Naive B cell (primary cell): ENCODE results near the gene EPS15. TPM values are rescaled to one million over a fixed set of nuclear protein-coding genes. Genes with fewer than 3 reads are reported as not detected.
"Not testable (repeated sequence)": the region's sequence is repeated elsewhere in the genome, so short reads cannot be mapped to it uniquely, and the experiment has no call there.

Experiments
- ATAC-seq, 2 donors: fragments of 150-1000 bp; cut with Tn5 transposase; 2 replicates each; pipeline ENCODE4 v1.10.0; 2021; ENCODE audit warnings: low read depth in 2 of 2, mild to moderate bottlenecking in 2 of 2, moderate library complexity in 2 of 2
- DNase-seq: peaks from one replicate; pipeline ENCODE4 v3.0.0; 2022
- H3K27ac Mint-ChIP-seq, 6 donors: one replicate each; pipeline ENCODE4 v1.8.0; 2020 to 2022; ENCODE audit warnings: mild to moderate bottlenecking in 6 of 6, mixed read lengths in 6 of 6, moderate library complexity in 5 of 6, inconsistent platforms in 2 of 6
- H3K27me3 Mint-ChIP-seq, 3 donors: one replicate each; pipeline ENCODE4 v1.8.0; 2021 to 2022; ENCODE audit warnings: mixed read lengths in 3 of 3, mild to moderate bottlenecking in 1 of 3
- H3K36me3 Mint-ChIP-seq, 2 donors: one replicate each; pipeline ENCODE4 v1.8.0; 2020 to 2022; ENCODE audit warnings: mixed read lengths in 2 of 2, inconsistent platforms in 1 of 2, mild to moderate bottlenecking in 1 of 2
- H3K4me1 Mint-ChIP-seq, 3 donors: one replicate each; pipeline ENCODE4 v1.8.0; 2020 to 2022; ENCODE audit warnings: mixed read lengths in 3 of 3, inconsistent platforms in 1 of 3, mild to moderate bottlenecking in 1 of 3, moderate library complexity in 1 of 3
- H3K4me3 Mint-ChIP-seq, 8 donors: one replicate each; pipeline ENCODE4 v1.8.0; 2020 to 2022; ENCODE audit warnings: mild to moderate bottlenecking in 8 of 8, mixed read lengths in 8 of 8, moderate library complexity in 8 of 8, inconsistent platforms in 2 of 8
- H3K9me3 Mint-ChIP-seq, 7 donors: one replicate each; pipeline ENCODE4 v1.8.0; 2020 to 2022; ENCODE audit warnings: mixed read lengths in 7 of 7, mild to moderate bottlenecking in 5 of 7, inconsistent platforms in 2 of 7, moderate library complexity in 1 of 7
- polyA plus RNA-seq, 6 donors: library from polyadenylated mRNA; unstranded; fragments of 300-500 nt; fragmentation: Illumina TruSeq; gene quantifications; one replicate each; pipeline ENCODE4 v1.2.3, GENCODE V29; 2021; ENCODE audit warnings: low read depth in 6 of 6

The EPS15 gene
- polyA plus RNA-seq, 6 donors from 2014 or later: 40.6 to 76.5 (median 67.9) TPM

DNA sequence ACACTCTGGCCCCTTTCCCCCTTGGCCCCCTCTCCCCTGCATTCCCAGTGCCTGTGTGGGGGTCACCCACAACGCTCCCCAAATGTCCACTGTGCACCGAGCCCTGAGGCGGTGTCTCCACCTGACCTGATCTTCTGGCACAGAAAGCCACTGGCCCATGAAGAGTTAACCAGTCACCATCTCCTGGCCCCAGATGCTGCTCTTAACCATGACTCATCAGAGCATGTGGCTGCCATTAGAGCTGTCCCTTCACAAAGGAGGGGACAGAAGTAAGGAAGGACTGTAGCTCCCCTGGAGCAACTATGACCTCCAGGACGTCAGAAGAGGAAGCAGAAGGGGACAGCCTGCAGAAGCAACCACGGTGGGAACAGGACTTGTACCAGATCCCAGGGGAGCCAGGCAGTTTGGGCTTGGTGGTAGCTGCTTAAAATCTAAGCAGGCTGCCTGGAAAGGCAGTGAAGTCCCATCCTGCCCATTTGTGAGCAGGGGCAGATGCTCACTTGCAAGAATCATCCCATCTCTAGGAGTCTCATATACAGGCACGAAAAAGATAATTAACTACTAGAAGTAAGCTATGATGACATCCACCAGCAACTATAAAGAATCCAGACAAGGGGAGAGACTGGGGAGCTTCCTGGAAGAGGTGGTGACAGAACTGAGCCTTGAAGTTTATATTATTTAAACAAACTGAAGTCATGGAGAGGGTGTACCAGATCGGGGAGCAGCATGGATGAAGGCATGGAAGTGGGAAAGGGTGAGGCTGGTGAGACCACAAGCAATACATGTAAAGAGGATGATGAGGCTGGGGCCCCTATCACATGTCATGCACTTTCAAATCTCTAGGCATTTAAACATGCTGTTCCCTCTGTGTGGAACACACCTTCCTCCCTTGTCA is 187.6 kb downstream of the EPS15 start:
- Mint-ChIP-seq H3K9me3 (peaks cover 0 to 2% (median 0%) of the 10 kb centered on the region in 7 donors), H3K4me1 (peaks cover 8 to 13% (median 9%) of the 10 kb centered on the region in 3 donors), H3K27me3 (peaks cover 22 to 34% (median 30%) of the 10 kb centered on the region in 3 donors), H3K36me3 (peaks cover 0 to 8% of the 10 kb centered on the region in 2 donors), H3K27ac (peak overlapping the region in 1 of 6 donors; percentile 86), H3K4me3 (peak overlapping the region; percentile 66 to 88 (median 80))
- no peak for ATAC-seq
- no peak for DNase-seq

DNA sequence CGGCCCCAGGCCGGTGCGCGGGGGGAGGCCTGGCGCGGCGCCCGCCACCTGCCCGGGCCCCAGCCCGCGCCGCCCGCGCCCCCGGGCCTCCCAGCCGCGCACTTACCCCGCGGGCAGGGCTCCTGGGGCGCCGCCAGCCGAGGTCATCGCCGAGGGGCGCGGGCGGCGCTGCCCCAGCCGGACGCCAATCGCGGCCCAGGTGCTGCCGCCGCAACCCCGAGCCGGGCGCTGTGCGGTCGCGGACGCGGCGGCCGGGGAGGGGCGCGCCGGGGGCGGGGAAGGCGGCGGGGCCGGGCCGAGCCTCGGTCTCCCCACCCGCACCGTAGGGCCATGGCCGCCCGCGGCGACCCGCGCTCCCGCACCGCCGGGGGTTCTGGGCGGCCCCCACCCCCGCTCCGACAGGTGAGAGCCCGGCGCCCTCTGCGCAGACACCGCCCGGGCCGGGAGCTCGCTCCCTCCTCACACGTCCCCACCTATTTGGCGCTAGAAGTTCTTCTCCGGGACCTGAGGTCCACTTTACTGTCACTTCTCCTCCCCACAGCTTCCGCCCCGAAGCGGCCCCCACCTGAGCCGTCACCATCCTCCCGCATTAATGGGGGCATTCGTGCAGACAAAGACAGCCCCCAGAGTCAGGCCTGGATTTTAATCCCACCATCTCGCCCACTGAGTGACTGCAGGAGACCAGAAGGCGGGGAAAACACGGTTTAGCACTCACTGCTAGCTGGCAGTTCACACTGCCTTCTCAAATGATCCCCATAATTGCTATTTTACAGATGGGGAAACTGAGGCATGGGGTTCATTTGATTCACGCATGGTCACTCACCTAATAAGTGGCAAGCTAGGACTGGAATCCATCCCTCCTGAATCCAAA is 188.5 kb downstream of the EPS15 start, which contains the start of gene TTC39A:
TSS of gene TTC39A (minus strand) at position 232 of the 871 bp plus-strand sequence. CDS start at position 147, 85 bp downstream.
- peak; percentile 25 to 27 for ATAC-seq
- peak within 1 kb of the TSS; percentile 66 to 90 (median 80) for H3K4me3 Mint-ChIP-seq
- peaks cover 0 to 2% (median 0%) of the 10 kb centered on the region in 7 donors for H3K9me3 Mint-ChIP-seq
- H3K27me3 Mint-ChIP-seq: peaks cover 22 to 43% (median 34%) of the 10 kb centered on the region in 3 donors
- H3K36me3 Mint-ChIP-seq: peaks cover 0 to 8% of the 10 kb centered on the region in 2 donors
- peaks cover 8 to 13% (median 9%) of the 10 kb centered on the region in 3 donors for H3K4me1 Mint-ChIP-seq
- no peak for DNase-seq
- H3K27ac Mint-ChIP-seq: peak within 1 kb of the TSS in 1 of 6 donors; percentile 86

DNA sequence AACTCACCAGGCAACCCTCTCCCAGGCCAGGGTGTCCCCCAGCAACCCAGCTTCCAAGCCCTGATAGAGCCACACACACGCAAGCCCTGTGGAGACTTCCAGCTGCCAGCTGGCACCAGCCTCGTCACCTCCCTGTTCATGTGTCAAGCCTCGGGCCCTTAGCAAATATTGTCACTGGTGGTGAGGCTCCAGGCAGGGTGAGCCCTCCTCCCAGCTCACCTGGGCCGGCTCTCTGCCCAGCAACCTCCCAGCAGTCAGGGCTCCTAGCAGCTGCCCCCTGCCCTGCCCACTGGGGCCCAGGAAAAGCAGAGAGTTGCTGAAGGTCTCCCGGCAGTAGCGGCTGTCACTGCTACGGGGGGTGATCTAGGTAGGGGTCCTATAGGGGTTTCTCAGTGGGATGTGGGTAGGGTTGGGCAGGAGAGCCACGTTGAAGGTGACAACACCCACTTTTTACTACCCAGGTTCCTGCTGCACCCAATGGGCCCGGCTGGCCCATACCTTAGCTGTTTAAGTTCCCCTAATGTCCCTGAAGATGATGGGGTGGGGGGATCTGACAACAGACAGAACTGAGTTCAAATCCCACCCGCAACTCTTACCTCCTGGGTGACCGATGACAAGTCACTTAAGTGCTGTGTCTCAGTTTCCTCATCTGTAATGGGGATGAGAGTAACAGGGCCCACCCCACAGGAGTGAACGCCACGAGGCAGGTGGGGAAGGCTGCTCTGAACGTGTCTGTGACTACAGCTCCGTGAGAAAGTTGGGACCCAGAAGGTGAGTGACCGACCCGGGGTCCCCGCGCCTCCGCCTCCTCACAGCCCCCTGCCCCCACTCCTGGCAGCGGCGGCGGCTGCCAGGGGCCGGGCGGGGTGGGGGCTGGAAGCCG is 189.4 kb downstream of the EPS15 start:
- H3K27ac Mint-ChIP-seq: no peak overlapping the region
- peaks cover 0 to 8% of the 10 kb centered on the region in 2 donors for H3K36me3 Mint-ChIP-seq
- H3K4me1 Mint-ChIP-seq: peaks cover 8 to 13% (median 9%) of the 10 kb centered on the region in 3 donors
- DNase-seq: no peak
- ATAC-seq: no peak
- peaks cover 0 to 2% (median 0%) of the 10 kb centered on the region in 7 donors for H3K9me3 Mint-ChIP-seq
- peak overlapping the region in 7 of 8 donors; percentile 21 to 83 (median 62) for H3K4me3 Mint-ChIP-seq
- H3K27me3 Mint-ChIP-seq: peaks cover 22 to 43% (median 34%) of the 10 kb centered on the region in 3 donors

DNA sequence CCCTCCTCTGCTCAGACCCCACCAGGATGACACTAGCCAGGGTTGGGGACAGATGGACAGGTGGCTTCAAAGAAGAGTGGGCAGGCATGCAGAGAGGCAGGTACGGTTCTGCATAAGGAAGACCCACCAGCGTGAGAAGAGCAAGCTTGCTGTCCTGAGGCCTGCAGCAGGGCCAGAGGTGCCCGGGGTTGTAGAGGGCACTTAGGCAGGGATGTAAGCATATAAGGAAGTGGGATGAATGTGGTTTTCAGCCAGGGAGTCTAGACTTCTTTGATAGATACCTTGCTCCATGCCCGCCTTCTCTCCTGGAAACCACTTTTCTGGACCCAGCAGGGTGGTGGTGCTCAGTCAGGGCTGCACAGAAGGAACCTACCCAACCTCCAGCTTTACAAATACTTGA is 190.1 kb downstream of the EPS15 start:
- Mint-ChIP-seq H3K4me1 (peaks cover 8 to 13% (median 9%) of the 10 kb centered on the region in 3 donors), H3K27me3 (peaks cover 22 to 43% (median 34%) of the 10 kb centered on the region in 3 donors), H3K27ac (no peak overlapping the region), H3K4me3 (peak overlapping the region in 7 of 8 donors; percentile 3 to 83 (median 69)), H3K36me3 (peaks cover 0 to 8% of the 10 kb centered on the region in 2 donors), H3K9me3 (peaks cover 0 to 2% (median 0%) of the 10 kb centered on the region in 7 donors)
- ATAC-seq (no peak), DNase-seq (no peak)

DNA sequence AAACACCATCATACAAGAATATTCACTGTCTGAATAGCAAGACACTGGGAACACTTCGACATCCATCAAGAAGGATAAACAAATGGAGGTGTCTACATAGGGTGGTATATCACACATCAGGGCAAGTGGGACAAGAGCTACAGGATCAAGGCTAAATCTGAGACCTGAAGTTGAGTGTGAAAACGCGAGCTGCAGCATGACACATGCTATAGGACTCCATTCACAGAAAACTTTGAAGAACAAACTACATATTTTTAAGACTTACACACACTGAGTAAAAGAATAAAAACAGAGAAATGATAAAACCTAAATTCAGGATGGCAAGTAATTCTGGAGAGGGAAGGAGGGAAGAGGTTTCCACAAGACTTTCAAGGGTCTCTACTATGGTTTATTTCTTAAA is 190.8 kb downstream of the EPS15 start:
- Mint-ChIP-seq H3K4me1 (peaks cover 8 to 13% (median 9%) of the 10 kb centered on the region in 3 donors), H3K36me3 (peaks cover 0 to 8% of the 10 kb centered on the region in 2 donors), H3K4me3 (peak overlapping the region in 2 of 8 donors; percentile 3 to 21), H3K27ac (peak overlapping the region in 1 of 6 donors; percentile 29), H3K9me3 (peaks cover 0 to 2% (median 0%) of the 10 kb centered on the region in 7 donors), H3K27me3 (peaks cover 22 to 43% (median 34%) of the 10 kb centered on the region in 3 donors)
- no peak for DNase-seq
- ATAC-seq: no peak

DNA sequence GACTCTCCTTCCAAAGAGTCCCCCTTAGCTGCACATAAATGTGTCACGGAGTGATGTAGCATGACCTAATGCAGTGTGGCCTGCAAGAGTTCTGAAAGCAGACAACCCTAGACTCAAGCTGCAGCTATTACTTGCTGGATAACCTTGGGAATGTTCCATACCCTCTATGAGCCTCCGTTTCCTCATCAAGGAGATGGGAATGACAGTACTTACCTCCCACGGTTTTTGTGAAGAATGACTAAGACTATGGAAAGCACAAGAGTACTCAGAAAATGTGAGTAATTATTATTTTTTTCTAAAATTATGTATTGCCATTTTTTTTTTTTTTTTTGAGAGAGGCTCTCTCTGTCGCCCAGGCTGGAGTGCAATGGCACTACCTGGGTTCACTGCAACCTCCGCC is 191.7 kb downstream of the EPS15 start:
- no peak overlapping the region for H3K4me3 Mint-ChIP-seq

DNA sequence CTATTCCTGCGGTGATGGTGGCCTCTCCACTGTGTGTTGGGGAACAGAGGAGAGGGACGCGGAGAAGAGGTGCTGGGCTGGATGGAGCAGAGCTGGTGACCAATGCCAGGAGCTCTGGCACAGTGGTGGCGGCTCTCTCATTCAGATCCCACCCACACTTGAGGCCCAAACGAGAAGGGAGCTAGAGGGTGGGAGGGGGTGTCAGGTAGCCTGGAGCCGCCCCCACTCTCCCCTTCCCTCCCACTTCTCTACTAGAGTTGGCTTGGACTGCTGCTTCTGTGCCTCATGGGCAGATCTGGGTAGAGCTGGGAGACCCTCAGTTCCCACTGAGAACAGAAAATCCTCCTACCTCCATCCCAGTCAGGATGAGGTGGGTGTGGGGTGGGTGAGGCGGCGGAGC is 192.2 kb downstream of the EPS15 start:
- Mint-ChIP-seq H3K27ac (peak overlapping the region in 1 of 6 donors; percentile 41), H3K27me3 (peaks cover 24 to 40% (median 33%) of the 10 kb centered on the region in 3 donors), H3K9me3 (peaks cover 0 to 2% (median 0%) of the 10 kb centered on the region in 7 donors), H3K4me1 (peaks cover 8 to 13% (median 9%) of the 10 kb centered on the region in 3 donors), H3K36me3 (peaks cover 0 to 8% of the 10 kb centered on the region in 2 donors), H3K4me3 (no peak overlapping the region)
- no peak for ATAC-seq
- no peak for DNase-seq

More for the DNA sequence above, 191.7 kb downstream of the EPS15 start:
- Mint-ChIP-seq H3K27me3 (peaks cover 24 to 43% (median 34%) of the 10 kb centered on the region in 3 donors), H3K36me3 (peaks cover 0 to 8% of the 10 kb centered on the region in 2 donors), H3K27ac (no peak overlapping the region), H3K4me1 (peaks cover 8 to 13% (median 9%) of the 10 kb centered on the region in 3 donors), H3K9me3 (peaks cover 0 to 2% (median 0%) of the 10 kb centered on the region in 7 donors)
- DNase-seq: no peak
- no peak for ATAC-seq

DNA sequence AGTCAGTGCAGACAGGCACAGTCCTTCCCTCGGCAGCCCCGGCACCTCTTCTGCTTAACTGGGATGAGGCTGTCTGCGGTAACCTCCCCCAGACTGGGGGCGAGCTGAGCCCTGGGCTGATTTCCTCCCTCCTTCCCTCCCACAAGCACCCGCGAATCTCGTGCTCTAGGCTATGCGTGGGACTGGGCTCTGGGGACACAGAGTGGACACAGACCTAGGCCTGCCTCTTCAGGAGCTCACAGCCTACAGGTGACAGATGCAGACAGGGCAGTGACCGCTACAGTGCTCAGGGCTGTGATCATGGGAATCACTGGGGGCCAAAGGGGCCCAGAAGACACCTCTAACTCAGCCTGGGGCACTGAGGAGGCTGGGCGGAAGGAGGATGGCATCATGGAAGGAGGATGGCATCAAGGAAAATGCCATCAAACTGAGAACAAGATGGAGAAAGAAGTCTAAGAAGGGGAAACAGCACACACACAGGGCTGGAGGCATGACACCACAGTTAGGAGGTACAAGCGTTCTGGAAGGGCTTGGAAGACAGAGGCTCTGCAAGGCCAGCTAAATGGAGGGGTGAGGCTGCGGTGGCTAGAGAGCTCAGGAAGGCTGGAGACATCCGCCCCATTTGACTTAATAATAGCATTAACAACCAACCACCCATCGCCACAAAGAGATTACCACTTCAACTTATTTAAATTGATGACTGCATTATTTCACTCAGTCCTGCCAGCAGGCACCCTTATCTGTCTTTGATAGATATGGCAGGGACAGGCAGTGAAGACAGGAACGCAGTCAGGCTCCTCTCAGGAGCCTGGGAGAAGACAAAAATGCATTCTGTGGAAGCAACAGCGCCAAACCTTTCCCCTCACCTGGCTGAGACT is 192.9 kb downstream of the EPS15 start:
- no peak for DNase-seq
- H3K4me3 Mint-ChIP-seq: peak overlapping the region in 1 of 8 donors; percentile 69
- H3K36me3 Mint-ChIP-seq: peaks cover 0 to 3% of the 10 kb centered on the region in 2 donors
- no peak for ATAC-seq
- H3K4me1 Mint-ChIP-seq: peaks cover 5 to 9% (median 7%) of the 10 kb centered on the region in 3 donors
- H3K9me3 Mint-ChIP-seq: peaks cover 0 to under 1% (median 0%) of the 10 kb centered on the region in 7 donors
- H3K27ac Mint-ChIP-seq: peak overlapping the region in 1 of 6 donors; percentile 52
- H3K27me3 Mint-ChIP-seq: peaks cover 17 to 33% (median 26%) of the 10 kb centered on the region in 3 donors

DNA sequence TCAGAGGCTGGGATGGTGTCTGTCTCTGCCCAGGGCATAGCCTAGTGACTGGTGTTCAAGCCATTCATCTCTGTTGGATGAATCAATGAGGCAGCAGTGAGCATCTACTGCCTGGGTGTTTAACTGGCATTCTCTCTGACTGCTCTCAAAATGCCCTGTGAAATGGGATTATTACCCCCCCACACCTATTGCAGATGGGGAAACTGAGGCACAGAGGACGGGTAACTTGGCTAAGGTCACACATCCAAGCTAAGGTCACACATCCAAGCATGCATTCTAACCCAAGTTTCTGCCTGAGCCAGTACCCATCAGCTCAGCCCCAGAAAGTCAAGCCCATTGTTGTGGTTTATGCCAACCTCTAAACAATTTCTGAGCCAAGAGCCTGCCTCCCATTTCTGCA is 193.7 kb downstream of the EPS15 start:
- Mint-ChIP-seq H3K4me1 (peaks cover 0 to 4% (median 0%) of the 10 kb centered on the region in 3 donors), H3K27ac (peak overlapping the region in 1 of 6 donors; percentile 44), H3K27me3 (peaks cover 16 to 27% (median 19%) of the 10 kb centered on the region in 3 donors), H3K9me3 (no peaks in the 10 kb centered on the region), H3K36me3 (no peaks in the 10 kb centered on the region), H3K4me3 (no peak overlapping the region)
- no peak for ATAC-seq
- no peak for DNase-seq

DNA sequence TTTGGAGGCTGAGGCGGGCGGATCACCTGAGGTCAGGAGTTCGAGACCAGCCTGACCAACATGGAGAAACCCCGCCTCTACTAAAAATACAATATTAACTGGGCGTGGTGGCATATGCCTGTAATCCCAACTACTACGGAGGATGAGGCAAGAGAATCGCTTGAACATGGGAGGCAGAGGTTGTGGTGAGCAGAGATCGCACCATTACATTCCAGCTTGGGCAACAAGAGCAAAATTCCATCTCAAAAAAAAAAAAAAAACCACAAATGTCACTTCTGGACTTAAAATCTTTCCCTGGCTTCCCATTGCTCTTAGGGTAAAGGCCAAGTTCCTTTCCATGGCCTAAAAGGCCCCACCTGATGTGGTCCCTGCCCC is 194.1 kb downstream of the EPS15 start:
- H3K4me1 Mint-ChIP-seq, H3K4me3 Mint-ChIP-seq, DNase-seq, H3K36me3 Mint-ChIP-seq, H3K27ac Mint-ChIP-seq, H3K9me3 Mint-ChIP-seq, ATAC-seq: not testable (repeated sequence)
- H3K27me3 Mint-ChIP-seq: peaks cover 16 to 27% (median 19%) of the 10 kb centered on the region in 3 donors

DNA sequence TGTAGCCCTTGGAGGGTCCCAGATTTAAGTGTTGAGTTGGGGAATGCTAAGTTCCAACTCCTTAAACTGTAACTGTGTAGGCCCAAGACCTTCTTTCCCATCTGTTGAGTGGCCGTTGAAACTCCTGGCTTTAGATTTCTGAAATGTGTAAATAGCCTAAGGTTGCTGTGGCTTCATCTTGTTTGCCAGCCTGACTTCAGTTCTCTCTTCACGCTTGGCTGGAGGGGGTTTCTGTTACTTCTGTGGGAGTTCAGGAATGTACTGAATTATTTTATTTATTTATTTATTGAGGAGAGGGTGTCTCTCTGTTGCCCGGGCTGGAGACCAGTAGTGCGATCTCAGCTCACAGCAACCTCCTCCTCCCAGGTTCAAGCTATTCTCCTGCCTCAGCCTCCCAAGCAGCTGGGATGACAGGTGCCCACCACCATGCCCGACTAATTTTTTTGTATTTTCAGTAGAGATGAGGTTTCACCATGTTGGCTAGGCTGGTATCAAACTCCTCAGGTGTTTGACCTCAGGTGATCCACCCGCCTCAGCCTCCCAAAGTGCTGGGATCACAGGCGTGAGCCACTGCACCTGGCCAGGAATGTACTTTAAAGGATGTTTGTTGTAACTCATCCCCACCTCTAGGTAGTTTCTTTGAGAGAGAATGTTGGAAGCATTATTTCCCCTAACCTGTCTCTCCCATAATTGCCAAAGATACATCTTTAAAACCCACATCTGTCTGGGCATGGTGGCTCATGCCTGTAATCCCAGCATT is 194.6 kb downstream of the EPS15 start:
- H3K27ac Mint-ChIP-seq: no peak overlapping the region
- no peaks in the 10 kb centered on the region for H3K9me3 Mint-ChIP-seq
- peaks cover 0 to 1% (median 0%) of the 10 kb centered on the region in 3 donors for H3K4me1 Mint-ChIP-seq
- no peak overlapping the region for H3K4me3 Mint-ChIP-seq
- DNase-seq (no peak), ATAC-seq (no peak)
- H3K27me3 Mint-ChIP-seq: peaks cover 14 to 26% (median 16%) of the 10 kb centered on the region in 3 donors
- no peaks in the 10 kb centered on the region for H3K36me3 Mint-ChIP-seq
